ENCODE measurements around the gene FGD3. TPM values are rescaled to one million over a fixed set of nuclear protein-coding genes. Genes with fewer than 3 reads are reported as not detected.

FGD3 gene
- total and polyA plus RNA-seq, 3 donors from 2014 or later = 12.8 to 14.3 (median 14.0) TPM

- Histone ChIP-seq H3K4me1 (peaks cover 11% of the 10 kb centered on the region), H3K4me3 (no peak overlapping the region), H3K9me3 (no peaks in the 10 kb centered on the region), H3K36me3 (ENCODE audit: low read depth, missing control alignments) (no peaks in the 10 kb centered on the region), H3K27ac (no peak overlapping the region), H3K27me3 (no peaks in the 10 kb centered on the region)
- intact Hi-C loops (cut with DNase I; ENCODE audit: low total_unique reads) = no loop called here
- DNase-seq = no peak
- 58 to 64% methylated on average over 10 of the region's 10 CpGs for WGBS, 2 donors
- no peak for TF ChIP-seq CTCF (IDR thresholded peaks at IDR 0.05)
- no peak for TF ChIP-seq POLR2A (IDR thresholded peaks at IDR 0.05)
Observed at GRCh38 chr9:93031629-93032430, 84.5 kb downstream of the FGD3 start.

GRCh38 chr9:93032545-93032944, 85.2 kb downstream of the FGD3 start:
- H3K4me3 ChIP-seq = no peak overlapping the region
- intact Hi-C loops (cut with DNase I; ENCODE audit: low total_unique reads) = no loop called here
- H3K36me3 ChIP-seq (ENCODE audit: low read depth, missing control alignments) = no peaks in the 10 kb centered on the region
- WGBS, 2 donors = 74 to 81% methylated on average over 10 to 12 of the region's 12 CpGs
- peaks cover 11% of the 10 kb centered on the region for H3K4me1 ChIP-seq
- DNase-seq = no peak
- H3K27ac ChIP-seq = no peak overlapping the region
- TF ChIP-seq POLR2A (IDR thresholded peaks at IDR 0.05) (no peak), CTCF (IDR thresholded peaks at IDR 0.05) (no peak)
- no peaks in the 10 kb centered on the region for H3K9me3 ChIP-seq
- no peaks in the 10 kb centered on the region for H3K27me3 ChIP-seq

- Histone ChIP-seq H3K9me3 (no peaks in the 10 kb centered on the region), H3K4me3 (no peak overlapping the region), H3K36me3 (ENCODE audit: low read depth, missing control alignments) (no peaks in the 10 kb centered on the region), H3K4me1 (peaks cover 11% of the 10 kb centered on the region), H3K27me3 (no peaks in the 10 kb centered on the region), H3K27ac (no peak overlapping the region)
- TF ChIP-seq CTCF (IDR thresholded peaks at IDR 0.05) = no peak
- TF ChIP-seq POLR2A (IDR thresholded peaks at IDR 0.05) = no peak
- intact Hi-C loops (cut with DNase I; ENCODE audit: low total_unique reads) = no loop called here
- no peak for DNase-seq
- 58 to 68% methylated on average over 6 of the region's 6 CpGs for WGBS, 2 donors
Observed at GRCh38 chr9:93033531-93033930, 86.2 kb downstream of the FGD3 start.

- H3K4me3 ChIP-seq = no peak overlapping the region
- no peak for DNase-seq
- H3K9me3 ChIP-seq = no peaks in the 10 kb centered on the region
- TF ChIP-seq CTCF (IDR thresholded peaks at IDR 0.05) (no peak), POLR2A (IDR thresholded peaks at IDR 0.05) (no peak)
- no peaks in the 10 kb centered on the region for H3K36me3 ChIP-seq (ENCODE audit: low read depth, missing control alignments)
- intact Hi-C loops (cut with DNase I; ENCODE audit: low total_unique reads) = no loop called here
- H3K4me1 ChIP-seq = peaks cover 11% of the 10 kb centered on the region
- 92% methylated on average over 19 of the region's 19 CpGs; no CpG with 5 or more reads in 1 of the 2 donors for WGBS, 2 donors
- H3K27me3 ChIP-seq = no peaks in the 10 kb centered on the region
- no peak overlapping the region for H3K27ac ChIP-seq
Observed at GRCh38 chr9:93035106-93035660, 87.9 kb downstream of the FGD3 start.

Data from testis (tissue), 3 donors.